Cerebellar cortex (tissue), 1 donor: ENCODE results near the gene OXCT1.
"Not testable (repeated sequence)": the region's sequence is repeated elsewhere in the genome, so short reads cannot be mapped to it uniquely, and the experiment has no call there.

Experiments used
- DNase-seq: peaks from one replicate; pipeline ENCODE4 v3.0.0-alpha.2; 2015; ENCODE audit warnings: low spot score

OXCT1 gene

GRCh38 chr5:41874512-41875060 is 4.4 kb upstream of the OXCT1 start:
- no peak for DNase-seq

GRCh38 chr5:41871852-41872251 is 1.6 kb upstream of the OXCT1 start:
- no peak for DNase-seq

- DNase-seq: no peak
Observed at GRCh38 chr5:41870627-41871048, 413 bp upstream of the OXCT1 start.

GRCh38 chr5:41869151-41869723 is 988 bp downstream of the OXCT1 start:
- DNase-seq: peak; percentile 75

GRCh38 chr5:41863871-41864486 is 6.2 kb downstream of the OXCT1 start:
- DNase-seq: no peak

GRCh38 chr5:41858890-41859289 is 11.3 kb downstream of the OXCT1 start:
- no peak for DNase-seq

- DNase-seq: no peak
Observed at GRCh38 chr5:41857989-41858388, 12.2 kb downstream of the OXCT1 start.

GRCh38 chr5:41856644-41857491 is 13.4 kb downstream of the OXCT1 start:
- peak; percentile 84 for DNase-seq

GRCh38 chr5:41852293-41852692 is 17.9 kb downstream of the OXCT1 start:
- no peak for DNase-seq

- DNase-seq: no peak
Observed at GRCh38 chr5:41851116-41851515, 19.1 kb downstream of the OXCT1 start.

GRCh38 chr5:41848983-41849382 is 21.2 kb downstream of the OXCT1 start:
- DNase-seq: no peak

GRCh38 chr5:41845751-41846150 is 24.5 kb downstream of the OXCT1 start:
- not testable (repeated sequence) for DNase-seq

GRCh38 chr5:41844502-41844901 is 25.7 kb downstream of the OXCT1 start:
- no peak for DNase-seq

- DNase-seq: peak; percentile 65
Observed at GRCh38 chr5:41843456-41844370, 26.5 kb downstream of the OXCT1 start.

- DNase-seq: no peak
Observed at GRCh38 chr5:41842777-41843176, 27.4 kb downstream of the OXCT1 start.

GRCh38 chr5:41841325-41841724 is 28.9 kb downstream of the OXCT1 start:
- no peak for DNase-seq

- no peak for DNase-seq
Observed at GRCh38 chr5:41840251-41840650, 30.0 kb downstream of the OXCT1 start.

- DNase-seq: no peak
Observed at GRCh38 chr5:41837793-41838192, 32.4 kb downstream of the OXCT1 start.

- DNase-seq: peak; percentile 75
Observed at GRCh38 chr5:41835645-41836044, 34.6 kb downstream of the OXCT1 start.

GRCh38 chr5:41834506-41834905 is 35.7 kb downstream of the OXCT1 start:
- no peak for DNase-seq

- DNase-seq: no peak
Observed at GRCh38 chr5:41832430-41832829, 37.8 kb downstream of the OXCT1 start.

- no peak for DNase-seq
Observed at GRCh38 chr5:41831155-41831554, 39.1 kb downstream of the OXCT1 start.
